22Rv1 (cell line): Measurements from ENCODE around the gene HLA-F.

Experiments used
- CTCF ChIP-seq: fragments of 450-650 bp; IDR thresholded peaks from 2 replicates; pipeline ENCODE4 v1.5.1; 2017; ENCODE audit warnings: mild to moderate bottlenecking
- ZFX ChIP-seq: fragments of 450-650 bp; IDR thresholded peaks from 2 replicates; pipeline ENCODE4 v1.6.1; 2017; ENCODE audit warnings: antibody characterized with exemption, borderline replicate concordance

GRCh38 chr6:29680416-29680815 is 42.8 kb upstream of the HLA-F start:
- TF ChIP-seq CTCF (no peak), ZFX (no peak)
